ENCODE data around the gene MYO5B.

Gene MYO5B

DNA sequence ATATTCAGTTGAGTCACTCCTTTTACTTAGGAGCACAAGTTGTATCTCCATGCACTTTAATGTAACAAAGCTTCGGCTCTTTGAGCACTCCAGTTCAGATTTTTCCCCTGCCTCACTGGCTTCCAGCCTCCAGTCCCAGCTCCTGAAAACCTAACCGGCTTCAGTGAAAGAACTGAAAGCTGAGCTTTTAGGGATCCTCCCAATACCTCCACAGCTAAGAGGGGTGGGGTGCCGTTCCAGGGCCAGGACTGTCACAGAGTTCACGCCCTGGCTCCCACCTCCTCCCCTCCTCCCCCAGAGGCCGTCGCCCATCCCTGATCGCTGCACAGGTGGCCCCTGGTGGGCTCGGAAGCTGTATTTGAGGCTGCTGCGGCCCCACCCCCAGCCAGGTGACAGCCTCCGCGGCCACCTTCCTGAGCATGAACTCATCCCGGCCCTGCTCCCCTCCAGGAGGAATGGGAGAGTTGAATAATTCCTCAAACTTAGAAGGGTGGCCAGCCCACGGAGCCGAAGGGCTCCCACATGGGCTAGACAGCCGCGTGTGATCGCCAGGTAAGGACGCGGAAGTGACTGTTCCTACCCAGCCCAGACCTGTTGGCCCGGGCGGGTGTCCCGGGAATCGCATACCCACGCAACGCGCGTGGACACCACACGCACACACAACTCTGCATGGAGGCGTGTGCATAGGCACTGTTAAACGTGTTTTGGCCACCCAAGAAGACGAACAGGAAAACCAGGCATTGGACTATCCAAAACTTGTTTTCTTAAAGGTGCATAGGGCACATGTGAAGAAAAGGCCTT lies 1.8 kb downstream of the MYO5B start:
- Histone ChIP-seq H2AFZ (ENCODE audit: low read length) (no peak overlapping the region), H3K4me1 (ENCODE audit: control insufficient read depth in 2 of 2, insufficient read depth in 1 of 2, low read depth in 1 of 2, low read length in 2 of 2) (peaks cover 0 to 12% of the 10 kb centered on the region in 2 donors), H2BK5ac (ENCODE audit: low read length) (no peak overlapping the region), H2BK15ac (ENCODE audit: low read length) (no peak overlapping the region), H3K9me3 (replicated peaks in 1 of 2; ENCODE audit: control insufficient read depth in 2 of 2, insufficient read depth in 1 of 2, low read depth in 1 of 2, low read length in 2 of 2) (peaks cover 0 to 3% of the 10 kb centered on the region in 2 donors), H4K8ac (ENCODE audit: low read depth, low read length) (no peak overlapping the region), H2BK12ac (ENCODE audit: low read length) (no peak overlapping the region), H3K36me3 (replicated peaks in 1 of 2; ENCODE audit: control insufficient read depth in 2 of 2, insufficient read depth in 2 of 2, low read length in 2 of 2) (no peaks in the 10 kb centered on the region), H3K18ac (ENCODE audit: low read length) (peak overlapping the region; percentile 45), H4K91ac (ENCODE audit: low read depth, low read length, poor library complexity) (no peak overlapping the region), H3K14ac (ENCODE audit: low read length) (no peak overlapping the region), H2AK5ac (ENCODE audit: low read depth, low read length) (peak overlapping the region; percentile 41), H3K4me3 (ENCODE audit: low read length in 2 of 2) (peak overlapping the region in 1 of 2 donors; percentile 33), H3K4ac (ENCODE audit: low read length) (no peak overlapping the region), H3K23ac (ENCODE audit: low read depth, low read length, poor library complexity) (no peak overlapping the region), H3K27ac (replicated peaks; ENCODE audit: low read length) (no peak overlapping the region), H3K9ac (ENCODE audit: low read depth, low read length, poor library complexity) (no peak overlapping the region), H3K27me3 (ENCODE audit: control insufficient read depth in 3 of 3, insufficient read depth in 3 of 3, low read depth in 1 of 3, low read length in 3 of 3) (peaks cover 17 to 89% (median 44%) of the 10 kb centered on the region in 3 experiments), H3K79me1 (ENCODE audit: low read depth, low read length) (no peaks in the 10 kb centered on the region), H2BK120ac (ENCODE audit: low read depth, low read length) (no peak overlapping the region), H3K4me2 (ENCODE audit: insufficient read depth, low read length, poor library complexity, severe bottlenecking) (peak overlapping the region; percentile 93)
- no peak for DNase-seq (ENCODE audit: low spot score)
- WGBS, 2 donors (ENCODE audit: extremely low coverage in 2 of 2, insufficient read length in 2 of 2, insufficient replicate concordance in 1 of 2), result no CpG with 5 or more reads among the region's 31 CpGs

DNA sequence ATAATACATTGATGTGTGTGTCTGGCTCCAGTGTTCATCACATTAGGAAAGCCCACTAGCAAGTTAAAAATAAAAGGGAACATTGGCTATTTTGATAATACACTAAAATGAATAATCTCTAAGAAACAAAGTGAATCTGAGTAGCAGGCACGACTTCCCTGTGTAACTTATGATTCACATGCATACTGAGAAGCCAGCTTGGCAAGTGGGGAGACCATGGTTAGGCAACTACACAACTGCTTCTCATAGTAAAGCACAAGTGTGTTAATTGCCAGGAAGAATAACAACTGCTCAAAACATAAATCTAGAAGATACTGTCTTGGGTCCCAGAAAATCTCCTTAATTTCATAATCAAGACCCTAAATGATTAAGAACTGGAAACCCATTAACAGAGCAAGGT lies 4.0 kb downstream of the MYO5B start:
- no peak for DNase-seq (ENCODE audit: low spot score)
- H3K4ac ChIP-seq (ENCODE audit: low read length), result no peak overlapping the region
- H3K4me1 ChIP-seq (ENCODE audit: control insufficient read depth in 2 of 2, insufficient read depth in 1 of 2, low read depth in 1 of 2, low read length in 2 of 2), result peaks cover 0 to 12% of the 10 kb centered on the region in 2 donors
- no peak overlapping the region for H2BK12ac ChIP-seq (ENCODE audit: low read length)
- no peak overlapping the region for H2BK120ac ChIP-seq (ENCODE audit: low read depth, low read length)
- no peak overlapping the region for H4K8ac ChIP-seq (ENCODE audit: low read depth, low read length)
- no peaks in the 10 kb centered on the region for H3K79me1 ChIP-seq (ENCODE audit: low read depth, low read length)
- no peak overlapping the region for H4K91ac ChIP-seq (ENCODE audit: low read depth, low read length, poor library complexity)
- no peak overlapping the region for H2BK5ac ChIP-seq (ENCODE audit: low read length)
- H3K27me3 ChIP-seq (ENCODE audit: control insufficient read depth in 3 of 3, insufficient read depth in 3 of 3, low read depth in 1 of 3, low read length in 3 of 3), result peaks cover 17 to 82% (median 37%) of the 10 kb centered on the region in 3 experiments
- H3K4me2 ChIP-seq (ENCODE audit: insufficient read depth, low read length, poor library complexity, severe bottlenecking), result no peak overlapping the region
- H3K14ac ChIP-seq (ENCODE audit: low read length), result no peak overlapping the region
- H3K36me3 ChIP-seq (replicated peaks in 1 of 2; ENCODE audit: control insufficient read depth in 2 of 2, insufficient read depth in 2 of 2, low read length in 2 of 2), result no peaks in the 10 kb centered on the region
- H3K18ac ChIP-seq (ENCODE audit: low read length), result no peak overlapping the region
- H2AK5ac ChIP-seq (ENCODE audit: low read depth, low read length), result no peak overlapping the region
- no peak overlapping the region for H2BK15ac ChIP-seq (ENCODE audit: low read length)
- no peak overlapping the region for H3K9ac ChIP-seq (ENCODE audit: low read depth, low read length, poor library complexity)
- H2AFZ ChIP-seq (ENCODE audit: low read length), result no peak overlapping the region
- no peak overlapping the region for H3K23ac ChIP-seq (ENCODE audit: low read depth, low read length, poor library complexity)
- H3K9me3 ChIP-seq (replicated peaks in 1 of 2; ENCODE audit: control insufficient read depth in 2 of 2, insufficient read depth in 1 of 2, low read depth in 1 of 2, low read length in 2 of 2), result peaks cover 0 to 3% of the 10 kb centered on the region in 2 donors
- no CpG with 5 or more reads among the region's 1 CpG for WGBS, 2 donors (ENCODE audit: extremely low coverage in 2 of 2, insufficient read length in 2 of 2, insufficient replicate concordance in 1 of 2)
- no peak overlapping the region for H3K4me3 ChIP-seq (ENCODE audit: low read length in 2 of 2)
- H3K27ac ChIP-seq (replicated peaks; ENCODE audit: low read length), result no peak overlapping the region

DNA sequence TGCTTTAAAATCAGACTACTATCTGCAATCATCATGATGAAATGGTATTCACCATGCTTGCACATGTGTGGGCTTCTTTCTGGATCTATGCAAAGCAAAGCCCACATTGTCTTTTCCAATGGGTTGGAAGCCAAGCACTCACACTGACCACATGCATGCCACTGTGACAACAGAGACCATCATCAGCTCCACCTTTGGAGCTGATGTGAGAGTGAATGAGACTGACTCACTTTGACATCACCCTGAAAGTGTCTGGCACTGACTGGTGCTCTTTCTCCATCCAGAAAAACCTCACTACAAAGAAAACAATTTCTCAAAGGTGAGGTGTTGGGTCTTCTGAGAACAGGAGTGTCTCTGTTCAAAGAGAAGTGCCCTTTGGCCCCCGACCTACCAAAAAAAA lies 4.7 kb downstream of the MYO5B start:
- no peak overlapping the region for H2BK120ac ChIP-seq (ENCODE audit: low read depth, low read length)
- H3K18ac ChIP-seq (ENCODE audit: low read length), result no peak overlapping the region
- no peak overlapping the region for H2BK12ac ChIP-seq (ENCODE audit: low read length)
- H3K27me3 ChIP-seq (ENCODE audit: control insufficient read depth in 3 of 3, insufficient read depth in 3 of 3, low read depth in 1 of 3, low read length in 3 of 3), result peaks cover 17 to 77% (median 30%) of the 10 kb centered on the region in 3 experiments
- H3K4me1 ChIP-seq (ENCODE audit: control insufficient read depth in 2 of 2, insufficient read depth in 1 of 2, low read depth in 1 of 2, low read length in 2 of 2), result peaks cover 0 to 12% of the 10 kb centered on the region in 2 donors
- DNase-seq (ENCODE audit: low spot score), result no peak
- no peak overlapping the region for H3K9ac ChIP-seq (ENCODE audit: low read depth, low read length, poor library complexity)
- no peak overlapping the region for H2AK5ac ChIP-seq (ENCODE audit: low read depth, low read length)
- no peak overlapping the region for H4K91ac ChIP-seq (ENCODE audit: low read depth, low read length, poor library complexity)
- no peak overlapping the region for H2AFZ ChIP-seq (ENCODE audit: low read length)
- no peak overlapping the region for H3K4me3 ChIP-seq (ENCODE audit: low read length in 2 of 2)
- H3K4me2 ChIP-seq (ENCODE audit: insufficient read depth, low read length, poor library complexity, severe bottlenecking), result no peak overlapping the region
- H4K8ac ChIP-seq (ENCODE audit: low read depth, low read length), result no peak overlapping the region
- no peak overlapping the region for H3K23ac ChIP-seq (ENCODE audit: low read depth, low read length, poor library complexity)
- H3K79me1 ChIP-seq (ENCODE audit: low read depth, low read length), result no peaks in the 10 kb centered on the region
- no peaks in the 10 kb centered on the region for H3K36me3 ChIP-seq (replicated peaks in 1 of 2; ENCODE audit: control insufficient read depth in 2 of 2, insufficient read depth in 2 of 2, low read length in 2 of 2)
- no peak overlapping the region for H3K27ac ChIP-seq (replicated peaks; ENCODE audit: low read length)
- no CpG with 5 or more reads among the region's 1 CpG for WGBS, 2 donors (ENCODE audit: extremely low coverage in 2 of 2, insufficient read length in 2 of 2, insufficient replicate concordance in 1 of 2)
- no peak overlapping the region for H3K14ac ChIP-seq (ENCODE audit: low read length)
- H3K4ac ChIP-seq (ENCODE audit: low read length), result no peak overlapping the region
- no peak overlapping the region for H2BK15ac ChIP-seq (ENCODE audit: low read length)
- no peak overlapping the region for H2BK5ac ChIP-seq (ENCODE audit: low read length)
- H3K9me3 ChIP-seq (replicated peaks in 1 of 2; ENCODE audit: control insufficient read depth in 2 of 2, insufficient read depth in 1 of 2, low read depth in 1 of 2, low read length in 2 of 2), result peaks cover 0 to 3% of the 10 kb centered on the region in 2 donors

DNA sequence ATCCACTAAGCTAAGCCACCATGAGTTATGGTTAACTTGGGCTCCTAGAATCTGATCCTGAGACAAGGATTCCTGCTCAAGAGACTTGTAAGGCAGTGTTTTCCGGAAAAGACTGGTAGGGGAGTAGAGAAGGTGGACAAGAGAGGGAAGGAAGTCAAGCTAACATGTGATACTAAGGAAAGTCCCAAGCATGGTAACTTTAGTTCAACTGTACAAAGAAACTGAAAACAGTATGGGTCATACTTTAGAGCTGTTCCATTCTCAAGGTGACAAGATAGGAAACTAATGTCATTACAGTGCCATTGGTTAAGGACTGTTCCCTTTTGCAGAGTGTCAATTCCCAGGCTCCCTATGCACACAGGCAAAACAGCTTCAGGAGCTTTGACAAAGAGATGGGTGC lies 5.8 kb downstream of the MYO5B start:
- Histone ChIP-seq H3K27ac (replicated peaks; ENCODE audit: low read length) (no peak overlapping the region), H2BK5ac (ENCODE audit: low read length) (no peak overlapping the region), H3K9me3 (replicated peaks in 1 of 2; ENCODE audit: control insufficient read depth in 2 of 2, insufficient read depth in 1 of 2, low read depth in 1 of 2, low read length in 2 of 2) (peaks cover 0 to 3% of the 10 kb centered on the region in 2 donors), H3K18ac (ENCODE audit: low read length) (no peak overlapping the region), H2AFZ (ENCODE audit: low read length) (no peak overlapping the region), H2AK5ac (ENCODE audit: low read depth, low read length) (no peak overlapping the region), H4K8ac (ENCODE audit: low read depth, low read length) (no peak overlapping the region), H3K27me3 (ENCODE audit: control insufficient read depth in 3 of 3, insufficient read depth in 3 of 3, low read depth in 1 of 3, low read length in 3 of 3) (peaks cover 10 to 67% (median 22%) of the 10 kb centered on the region in 3 experiments), H2BK12ac (ENCODE audit: low read length) (no peak overlapping the region), H3K23ac (ENCODE audit: low read depth, low read length, poor library complexity) (no peak overlapping the region), H3K4me2 (ENCODE audit: insufficient read depth, low read length, poor library complexity, severe bottlenecking) (no peak overlapping the region), H3K79me1 (ENCODE audit: low read depth, low read length) (no peaks in the 10 kb centered on the region), H3K9ac (ENCODE audit: low read depth, low read length, poor library complexity) (no peak overlapping the region), H2BK15ac (ENCODE audit: low read length) (no peak overlapping the region), H3K14ac (ENCODE audit: low read length) (no peak overlapping the region), H3K4ac (ENCODE audit: low read length) (no peak overlapping the region), H3K4me1 (ENCODE audit: control insufficient read depth in 2 of 2, insufficient read depth in 1 of 2, low read depth in 1 of 2, low read length in 2 of 2) (peaks cover 0 to 11% of the 10 kb centered on the region in 2 donors), H2BK120ac (ENCODE audit: low read depth, low read length) (no peak overlapping the region), H3K36me3 (replicated peaks in 1 of 2; ENCODE audit: control insufficient read depth in 2 of 2, insufficient read depth in 2 of 2, low read length in 2 of 2) (no peaks in the 10 kb centered on the region), H4K91ac (ENCODE audit: low read depth, low read length, poor library complexity) (no peak overlapping the region), H3K4me3 (ENCODE audit: low read length in 2 of 2) (no peak overlapping the region)
- no peak for DNase-seq (ENCODE audit: low spot score)
- no CpG with 5 or more reads among the region's 1 CpG for WGBS, 2 donors (ENCODE audit: extremely low coverage in 2 of 2, insufficient read length in 2 of 2, insufficient replicate concordance in 1 of 2)
